GM19455 (cell line): Measurements from ENCODE around the gene LSP1.

Experiments
- ATAC-seq: cut with Tn5 transposase; IDR thresholded peaks from one replicate; pipeline ENCODE4 v1.9.1; 2021; ENCODE audit not compliant: unreplicated experiment

The LSP1 gene

GRCh38 chr11:1913271-1914060 is 60.6 kb downstream of the LSP1 start:
- no peak for ATAC-seq

GRCh38 chr11:1915795-1916131 is 62.9 kb downstream of the LSP1 start:
- ATAC-seq = no peak

- ATAC-seq = no peak
These were observed 63.5 kb downstream of the LSP1 start for GRCh38 chr11:1916132-1916985.

- ATAC-seq = no peak
These were observed 64.2 kb downstream of the LSP1 start for GRCh38 chr11:1916986-1917522.

GRCh38 chr11:1917523-1918435 is 64.9 kb downstream of the LSP1 start:
- no peak for ATAC-seq

- ATAC-seq = no peak
These were observed 65.8 kb downstream of the LSP1 start for GRCh38 chr11:1918436-1919315.

- no peak for ATAC-seq
These were observed 66.7 kb downstream of the LSP1 start, which contains the start of gene TNNT3 for GRCh38 chr11:1919391-1920127. Gene TNNT3 (plus strand): TSS chr11:1919703. CDS start chr11:1922875, 3,172 bp downstream.

GRCh38 chr11:1920128-1920908 is 67.4 kb downstream of the LSP1 start:
- ATAC-seq = no peak

GRCh38 chr11:1920909-1921573 is 68.2 kb downstream of the LSP1 start:
- ATAC-seq = no peak

- no peak for ATAC-seq
These were observed 68.8 kb downstream of the LSP1 start for GRCh38 chr11:1921574-1922141.

- ATAC-seq = no peak
These were observed 69.7 kb downstream of the LSP1 start for GRCh38 chr11:1922481-1923081.

GRCh38 chr11:1923201-1923956 is 70.5 kb downstream of the LSP1 start:
- no peak for ATAC-seq

- no peak for ATAC-seq
These were observed 71.3 kb downstream of the LSP1 start for GRCh38 chr11:1924181-1924580.

GRCh38 chr11:1924646-1925372 is 71.9 kb downstream of the LSP1 start:
- no peak for ATAC-seq

- no peak for ATAC-seq
These were observed 72.7 kb downstream of the LSP1 start for GRCh38 chr11:1925373-1926155.
